DMS153 (cell line): ENCODE results near the gene MPRIP.

Source experiments
- DNase-seq: peaks from one replicate; lab custom pipeline; 2025; lab: John Stamatoyannopoulos, UW

The MPRIP gene

DNA sequence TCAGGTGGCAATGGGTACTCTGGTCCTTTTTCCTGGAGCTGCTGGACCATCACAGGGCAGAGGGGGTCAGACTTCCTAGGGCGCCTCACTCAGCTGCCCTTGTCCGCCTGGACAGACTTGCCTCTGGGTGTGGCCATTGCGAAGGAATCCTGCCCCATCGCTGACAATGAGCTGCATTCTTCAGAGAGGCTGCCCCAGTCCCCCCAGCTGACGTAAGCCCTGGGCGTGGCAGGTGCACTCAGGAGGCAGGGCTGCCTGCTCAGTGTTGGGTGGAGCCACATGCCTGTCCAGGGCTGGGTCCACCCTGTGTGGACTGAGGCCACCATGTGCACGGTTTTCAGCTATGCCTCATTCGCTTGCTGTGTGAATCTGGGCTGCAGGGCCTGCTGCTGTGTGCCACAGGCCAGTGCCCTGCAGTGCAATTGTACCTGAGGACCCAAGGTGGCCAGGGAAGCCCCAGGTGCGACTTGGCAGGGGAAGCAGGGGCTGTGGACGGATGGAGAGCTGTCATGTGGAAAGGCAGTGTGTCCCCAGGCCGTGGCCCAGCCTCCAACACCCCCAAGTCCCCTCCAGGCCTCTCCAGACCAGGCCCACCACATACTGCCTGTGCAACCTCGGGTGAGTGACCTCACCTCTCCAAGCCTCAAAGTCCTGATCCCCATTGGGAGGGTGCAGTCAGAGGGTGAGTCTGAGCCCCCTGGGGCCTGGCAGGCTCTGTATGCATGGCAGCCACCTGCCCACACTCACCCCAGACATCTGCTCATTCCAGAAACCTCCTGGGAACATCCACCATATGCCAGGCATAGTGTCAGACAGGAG, 14.0 kb upstream of the MPRIP start:
- no peak for DNase-seq

DNA sequence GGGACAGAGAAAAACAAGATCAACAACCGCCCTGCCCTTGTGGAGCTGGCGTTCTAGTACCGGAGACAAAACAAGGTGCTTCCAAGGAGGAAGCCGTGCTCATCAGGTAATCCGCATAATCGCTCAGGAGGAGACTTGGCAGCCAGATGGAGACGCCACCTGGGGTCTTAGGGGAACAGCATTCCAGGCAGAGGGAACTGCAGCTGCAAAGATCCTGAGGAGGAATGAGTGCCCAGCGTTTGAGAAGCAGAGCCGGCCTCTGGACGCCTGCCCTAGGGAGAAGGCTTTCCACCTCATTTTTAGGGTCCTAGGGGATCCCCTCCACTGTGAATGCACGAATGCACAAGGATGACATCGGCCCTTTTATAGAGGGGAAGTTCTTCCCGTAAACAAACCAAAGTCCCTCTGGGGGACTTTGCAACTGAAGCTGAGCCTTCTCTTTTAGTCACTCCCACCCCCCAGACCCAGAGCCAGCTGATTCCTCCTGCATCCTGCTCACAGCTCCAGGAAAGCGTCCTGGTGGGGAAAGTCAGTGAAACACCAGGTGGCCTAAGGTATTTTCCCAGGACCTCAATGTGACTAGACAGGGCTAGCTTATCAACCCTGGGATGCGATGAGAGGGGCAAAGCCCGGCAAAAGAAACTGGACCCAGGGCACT, 13.2 kb upstream of the MPRIP start:
- DNase-seq = no peak

DNA sequence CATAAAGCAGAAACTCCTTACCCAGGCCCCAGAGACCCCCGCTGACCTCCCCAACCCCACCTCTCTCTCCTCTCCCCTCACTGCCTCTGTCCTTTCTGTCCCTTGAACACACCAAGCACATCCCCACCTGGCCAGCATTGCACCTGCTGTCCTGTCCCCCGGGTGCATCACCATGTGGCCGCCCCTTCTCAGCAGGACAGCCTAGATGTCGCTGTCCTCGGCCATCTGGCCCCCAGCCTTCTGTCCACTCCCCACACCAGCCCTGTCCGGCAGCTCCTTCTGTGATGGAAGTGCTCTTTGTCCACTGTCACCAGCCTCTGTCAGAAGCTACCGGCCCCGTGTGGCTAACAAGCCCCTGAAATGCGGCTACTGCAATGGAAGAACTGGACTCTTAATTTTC, 12.3 kb upstream of the MPRIP start:
- DNase-seq = no peak

DNA sequence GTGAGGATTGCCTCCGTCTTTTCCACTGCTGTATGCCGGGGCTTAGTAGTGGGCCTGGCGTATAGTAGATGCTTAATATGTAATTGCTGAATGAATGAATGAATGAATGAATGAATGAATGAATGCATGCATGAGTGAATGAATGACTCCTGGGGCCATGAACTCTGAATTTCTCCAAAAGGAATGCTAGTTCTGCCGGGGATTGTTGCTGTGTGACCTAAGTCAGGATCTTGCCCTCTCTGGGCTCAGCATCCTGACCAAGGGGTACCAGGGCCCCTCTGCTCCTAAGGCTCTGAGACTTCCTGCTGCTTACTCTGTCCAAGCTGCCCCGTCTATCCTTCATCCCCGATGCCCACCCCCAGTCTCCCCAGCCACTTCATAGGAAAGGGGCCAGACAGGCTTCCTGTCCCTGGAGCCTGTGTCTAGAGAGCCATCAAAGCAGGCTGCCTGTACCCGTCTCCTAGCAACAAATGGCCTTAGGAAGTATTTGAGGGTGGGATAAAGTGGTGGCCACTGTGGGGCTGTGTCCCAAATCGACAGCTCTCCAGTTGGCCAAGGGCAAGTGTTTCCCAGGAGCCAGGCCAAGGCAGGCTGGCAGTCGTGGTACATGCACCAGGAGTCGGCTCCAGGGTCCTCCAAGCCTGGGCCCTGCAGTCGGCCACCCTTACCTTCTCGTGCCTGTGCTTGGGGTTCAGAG, 11.6 kb upstream of the MPRIP start:
- DNase-seq = no peak

DNA sequence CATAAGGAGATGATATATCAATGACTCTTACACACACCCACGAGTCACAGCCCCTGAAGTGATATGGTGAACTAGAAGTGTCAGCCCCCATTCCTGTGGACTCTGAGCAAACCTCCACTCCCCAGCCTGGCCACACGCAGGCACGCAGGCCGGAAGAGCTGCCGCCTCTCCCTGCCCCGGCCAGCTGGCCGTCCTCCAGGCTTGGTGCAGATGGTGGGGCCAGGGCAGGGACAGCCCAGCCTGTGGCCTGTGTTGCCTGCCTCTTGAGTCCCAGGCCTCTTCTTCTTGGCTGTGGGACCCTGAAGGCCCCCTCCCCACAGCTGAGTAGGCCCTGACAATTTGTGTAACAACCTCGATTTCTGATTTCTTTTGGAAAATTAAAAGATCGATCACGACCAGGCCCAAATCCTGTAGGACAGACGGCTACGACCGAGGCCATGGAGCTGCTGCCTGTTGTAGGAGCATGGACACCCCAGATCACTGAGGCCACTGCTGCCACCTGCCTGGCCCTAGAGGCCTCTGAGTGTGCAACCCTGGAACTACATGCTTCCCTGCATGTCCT, 10.0 kb upstream of the MPRIP start:
- no peak for DNase-seq

DNA sequence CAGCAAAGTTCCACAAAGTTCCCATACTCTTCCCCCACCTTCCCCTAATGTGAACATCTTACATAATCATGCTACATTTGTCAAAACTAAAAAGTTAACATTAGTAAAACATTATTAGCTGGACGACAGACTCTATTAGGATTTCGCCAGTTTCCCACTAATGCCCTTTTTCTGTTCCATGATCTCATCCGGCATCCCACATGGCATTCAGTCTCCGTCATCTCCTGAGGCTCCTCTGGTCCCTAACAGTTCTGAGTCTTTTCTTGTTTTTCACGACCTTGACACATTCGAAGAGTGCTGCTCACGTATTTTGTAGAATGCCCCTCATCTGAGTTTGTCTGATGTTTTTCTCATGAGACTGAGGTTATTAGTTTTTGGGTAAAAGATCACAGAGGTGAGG, 8.8 kb upstream of the MPRIP start:
- no peak for DNase-seq

DNA sequence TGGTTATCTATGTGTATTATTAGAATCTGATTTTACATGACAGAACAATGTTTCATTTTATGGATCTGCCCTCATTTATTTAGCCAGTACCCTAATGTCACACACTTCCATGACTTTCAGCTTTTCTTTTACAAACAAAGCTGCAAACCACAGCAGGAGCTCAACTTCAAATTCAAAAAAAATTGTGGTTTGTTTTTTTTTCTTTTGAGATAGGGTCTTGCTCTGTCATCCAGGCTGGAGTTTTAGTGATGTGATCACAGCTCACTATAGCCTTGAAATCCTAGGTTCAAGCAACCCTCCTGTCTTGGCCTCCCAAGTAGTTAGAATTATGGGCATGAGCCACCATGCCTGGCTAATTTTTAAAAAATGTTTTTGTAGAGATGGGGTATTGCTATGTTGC, 8.2 kb upstream of the MPRIP start:
- no peak for DNase-seq

DNA sequence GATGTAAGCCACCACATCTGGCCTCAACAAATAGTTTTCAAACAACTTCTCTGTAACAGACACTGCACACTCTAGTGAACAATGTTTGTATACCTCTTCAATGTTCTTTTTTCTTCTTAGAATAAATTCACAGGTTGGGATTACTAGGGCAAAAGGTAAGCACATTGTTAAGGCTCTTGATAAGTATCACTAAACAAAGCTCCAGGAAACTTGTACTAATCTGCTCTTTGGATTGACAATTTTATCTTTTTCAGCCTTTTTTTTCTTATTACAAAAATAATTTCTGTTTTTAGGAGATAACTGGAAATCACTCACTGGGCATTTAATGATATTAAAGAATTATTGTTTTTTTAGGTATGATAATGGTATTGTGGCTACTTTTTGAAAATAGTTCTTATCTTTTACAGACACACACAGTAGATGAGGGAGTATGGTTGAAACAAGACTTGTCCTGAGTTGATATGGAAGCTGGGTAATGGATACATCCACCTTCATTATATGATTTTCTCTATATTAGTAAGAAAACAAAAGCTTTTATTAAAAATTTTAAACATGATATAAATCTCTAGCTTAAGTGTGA, 7.7 kb upstream of the MPRIP start:
- DNase-seq = no peak

DNA sequence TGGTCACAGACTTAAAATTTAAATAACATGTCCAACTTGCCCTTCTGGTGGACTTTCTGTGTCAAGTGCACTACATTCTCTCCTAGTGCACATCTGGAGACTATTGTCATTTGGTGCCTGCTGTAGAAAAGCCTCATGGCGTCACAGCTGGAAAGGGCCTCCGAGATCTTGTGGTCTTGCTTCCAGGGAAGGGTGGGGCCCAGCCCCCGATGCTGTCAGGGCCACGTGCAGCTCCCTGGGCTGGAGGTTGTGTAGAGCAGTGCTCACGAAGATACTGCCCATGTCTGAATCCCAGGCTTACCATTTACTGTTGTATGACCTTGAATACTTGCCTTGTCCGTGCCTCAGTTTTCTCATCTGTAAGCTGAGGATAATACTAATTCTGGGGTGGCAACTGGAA, 6.8 kb upstream of the MPRIP start:
- no peak for DNase-seq

DNA sequence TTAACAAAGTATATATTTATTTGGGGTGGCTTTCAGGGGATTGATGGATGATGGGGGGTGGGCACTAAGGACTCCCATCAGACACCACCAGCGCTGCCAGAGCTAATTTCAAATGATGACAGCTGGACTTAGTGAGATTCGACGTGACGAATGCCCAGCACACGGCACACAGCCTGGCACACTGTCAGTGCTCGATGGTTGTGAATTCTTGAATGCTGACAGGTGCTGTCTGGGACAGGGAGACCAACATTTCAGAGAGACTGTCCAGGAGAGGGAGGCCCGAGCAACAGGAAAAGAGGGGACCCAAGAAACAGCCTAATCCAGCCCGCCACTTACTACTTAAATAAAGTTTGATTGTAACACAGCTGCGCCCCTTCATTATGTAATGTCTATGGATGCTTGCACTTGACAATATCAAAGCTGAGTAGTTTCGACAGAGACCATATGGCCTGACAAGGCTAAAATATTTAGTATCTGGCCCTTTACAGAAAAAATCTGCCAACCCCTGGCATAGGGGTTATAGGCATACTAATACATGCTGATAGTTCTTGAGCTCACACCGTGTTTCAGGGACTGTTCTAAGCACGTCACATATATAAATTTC, 6.2 kb upstream of the MPRIP start:
- DNase-seq = no peak

DNA sequence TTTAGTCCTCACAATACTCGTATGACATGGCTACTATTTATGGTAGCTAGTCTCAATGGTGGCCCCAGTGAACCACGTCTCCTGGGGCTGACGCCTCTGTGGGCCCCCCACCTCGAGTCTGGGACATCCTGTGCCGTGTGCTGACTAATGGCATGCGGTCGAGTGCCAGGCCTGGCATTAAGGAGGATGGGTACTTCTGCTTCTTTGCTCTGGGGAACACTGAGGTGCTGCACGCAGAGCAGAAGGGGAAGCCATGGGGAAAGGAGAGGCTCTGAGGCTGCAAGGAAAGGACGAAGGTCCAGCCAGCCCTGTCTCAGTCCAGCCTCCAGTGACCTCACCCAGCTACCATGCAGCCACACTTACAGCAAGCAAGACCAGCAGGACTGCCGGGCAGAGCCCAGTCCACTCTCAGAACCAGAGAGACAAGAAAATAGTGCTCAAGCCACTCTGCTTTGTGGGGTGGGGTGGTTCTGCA, 5.7 kb upstream of the MPRIP start:
- DNase-seq = no peak

DNA sequence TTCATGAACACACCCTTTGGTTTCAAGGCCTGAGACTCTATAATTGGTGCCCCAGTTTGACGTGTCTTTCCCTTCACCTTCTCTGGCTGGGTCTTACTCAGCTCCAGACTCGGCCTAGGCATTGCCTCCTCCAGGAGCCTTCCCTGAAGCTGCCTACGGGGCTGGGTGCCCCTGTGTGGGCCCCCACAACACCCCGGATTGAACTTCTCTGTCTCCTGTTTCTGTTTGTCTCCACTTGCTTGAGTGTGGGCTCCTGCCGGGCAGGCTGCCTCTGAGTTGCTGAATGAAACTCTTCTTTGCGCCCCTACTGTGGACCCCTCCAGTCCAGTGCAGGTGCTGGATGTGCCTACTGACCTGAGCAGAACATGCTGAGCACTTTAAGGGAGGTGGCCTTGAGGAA, 2.3 kb upstream of the MPRIP start:
- no peak for DNase-seq

DNA sequence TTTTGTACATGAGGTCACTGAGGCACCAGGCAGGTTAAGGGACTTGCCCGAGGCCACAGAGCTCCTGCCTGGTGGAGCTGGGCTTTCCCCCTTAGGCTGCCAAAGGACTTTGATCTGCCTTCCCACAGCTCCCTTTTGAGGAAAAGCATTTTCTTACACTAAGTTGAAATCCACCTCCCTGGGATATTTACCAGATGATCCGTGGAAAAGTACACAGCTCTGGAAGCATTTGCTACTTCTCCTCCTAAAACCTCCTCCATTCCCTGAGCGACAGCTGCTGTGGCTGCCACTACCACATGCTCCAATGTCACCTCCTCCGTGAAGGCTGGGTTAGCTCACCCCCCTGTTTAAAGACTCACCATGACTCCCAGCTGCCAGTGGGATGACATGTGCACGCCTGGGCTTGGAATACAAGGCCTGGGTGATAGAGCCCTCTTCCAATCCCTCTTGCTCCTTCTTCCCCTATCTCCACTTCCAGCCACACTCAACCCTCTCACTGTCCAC, 1.2 kb upstream of the MPRIP start:
- no peak for DNase-seq

DNA sequence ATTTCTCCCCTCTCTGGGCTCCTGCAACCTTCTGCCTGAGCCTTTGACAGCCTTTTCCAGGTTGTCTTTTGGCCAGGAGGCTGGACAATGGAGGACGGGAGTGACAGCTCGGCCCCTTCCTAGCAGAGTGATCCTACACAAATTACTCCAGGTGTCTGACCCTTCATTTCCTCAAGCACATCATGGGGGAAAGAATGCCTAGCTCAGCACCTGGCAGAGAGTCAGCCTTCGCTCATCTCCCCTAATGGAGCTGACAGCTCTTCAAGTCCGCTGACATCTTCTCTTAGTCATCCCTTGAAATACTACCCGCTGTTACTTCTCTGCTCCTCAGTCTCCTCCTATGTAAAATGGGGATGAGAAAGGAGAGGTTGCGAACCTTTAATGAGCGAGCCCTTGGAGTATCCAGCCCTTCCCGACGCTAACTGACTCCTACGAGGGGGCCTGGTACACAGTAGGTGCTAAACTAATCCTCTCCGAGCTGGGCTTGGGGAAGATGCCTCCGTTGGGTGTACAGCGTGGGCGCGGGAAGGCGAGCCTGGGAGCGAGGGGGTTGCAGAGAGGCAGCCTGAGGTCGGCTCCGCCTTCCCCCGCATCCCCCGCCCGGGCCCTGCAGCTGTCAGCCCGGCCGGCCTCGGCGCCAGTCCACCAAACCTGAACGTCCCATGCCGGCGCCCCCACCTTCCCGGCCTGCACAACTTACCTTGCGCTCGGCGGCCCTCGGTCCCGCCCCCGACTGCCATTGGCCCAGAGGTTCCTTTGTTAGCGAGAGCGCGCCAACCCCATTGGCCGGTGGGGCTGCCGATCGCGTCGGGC, 480 bp upstream of the MPRIP start:
- DNase-seq = peak; percentile 73

DNA sequence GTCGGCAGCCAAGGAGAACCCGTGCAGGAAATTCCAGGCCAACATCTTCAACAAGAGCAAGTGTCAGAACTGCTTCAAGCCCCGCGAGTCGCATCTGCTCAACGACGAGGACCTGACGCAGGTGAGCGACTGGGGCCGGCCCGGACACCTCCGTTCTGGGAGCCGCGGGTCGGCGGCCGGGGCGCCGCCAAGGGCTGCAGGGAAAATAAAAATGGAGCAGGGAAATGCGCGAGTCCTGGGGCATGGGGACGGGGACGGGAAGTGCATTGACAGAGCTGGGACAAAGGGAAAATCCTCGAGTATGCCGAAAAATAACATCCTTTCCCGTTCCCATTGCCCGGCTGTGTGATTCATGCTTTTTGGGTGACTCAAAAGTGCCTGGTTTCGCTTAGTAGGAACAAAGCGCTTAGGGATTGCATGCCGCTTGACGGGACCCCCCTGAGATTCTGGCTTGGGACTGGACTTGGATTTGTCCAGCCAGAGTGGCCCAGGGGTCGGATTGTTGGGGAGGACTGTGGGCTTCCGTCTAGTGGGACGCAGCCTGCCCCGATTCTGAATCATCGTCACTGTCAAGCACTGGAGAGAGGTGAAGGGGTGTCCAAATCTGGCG, 699 bp downstream of the MPRIP start:
- DNase-seq = no peak

DNA sequence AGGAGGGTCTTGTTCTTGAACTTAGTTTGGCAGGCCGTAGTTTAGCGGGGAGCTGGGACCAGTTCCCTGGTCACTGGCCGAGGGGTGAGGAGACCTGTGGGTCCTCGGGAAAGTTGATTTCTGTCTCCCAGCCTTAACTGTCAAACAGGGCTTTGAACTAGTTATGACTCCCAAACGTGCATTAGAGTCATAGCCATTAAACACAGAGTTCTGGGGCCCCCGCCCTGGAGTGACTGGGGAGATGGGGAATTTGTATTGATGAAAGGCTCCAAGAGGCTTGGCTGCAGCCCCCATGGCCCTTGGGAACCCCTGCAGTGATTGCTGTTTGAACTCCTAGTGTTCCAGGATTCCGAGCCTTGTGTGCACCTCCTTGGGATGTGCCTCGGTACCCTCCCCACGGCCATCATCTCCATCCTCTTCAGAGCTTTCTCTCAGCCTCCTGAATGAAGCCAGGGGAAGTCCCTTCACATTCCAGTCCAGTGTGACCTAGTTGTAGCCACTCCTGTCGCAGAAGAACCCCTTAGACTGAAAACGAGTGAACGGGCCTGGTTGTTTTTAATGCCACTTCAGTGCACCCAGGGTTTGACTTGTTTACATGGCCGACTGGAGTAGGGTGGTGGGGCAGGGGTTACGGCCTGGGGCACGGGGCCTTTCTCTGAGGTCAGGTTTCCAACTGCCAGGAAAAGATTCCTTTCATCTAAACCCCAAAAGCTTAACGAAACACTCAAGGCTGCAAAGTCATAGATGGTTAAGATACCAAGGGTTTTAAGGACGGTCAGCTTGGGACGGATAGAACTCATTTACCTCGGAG, 1.4 kb downstream of the MPRIP start:
- no peak for DNase-seq

DNA sequence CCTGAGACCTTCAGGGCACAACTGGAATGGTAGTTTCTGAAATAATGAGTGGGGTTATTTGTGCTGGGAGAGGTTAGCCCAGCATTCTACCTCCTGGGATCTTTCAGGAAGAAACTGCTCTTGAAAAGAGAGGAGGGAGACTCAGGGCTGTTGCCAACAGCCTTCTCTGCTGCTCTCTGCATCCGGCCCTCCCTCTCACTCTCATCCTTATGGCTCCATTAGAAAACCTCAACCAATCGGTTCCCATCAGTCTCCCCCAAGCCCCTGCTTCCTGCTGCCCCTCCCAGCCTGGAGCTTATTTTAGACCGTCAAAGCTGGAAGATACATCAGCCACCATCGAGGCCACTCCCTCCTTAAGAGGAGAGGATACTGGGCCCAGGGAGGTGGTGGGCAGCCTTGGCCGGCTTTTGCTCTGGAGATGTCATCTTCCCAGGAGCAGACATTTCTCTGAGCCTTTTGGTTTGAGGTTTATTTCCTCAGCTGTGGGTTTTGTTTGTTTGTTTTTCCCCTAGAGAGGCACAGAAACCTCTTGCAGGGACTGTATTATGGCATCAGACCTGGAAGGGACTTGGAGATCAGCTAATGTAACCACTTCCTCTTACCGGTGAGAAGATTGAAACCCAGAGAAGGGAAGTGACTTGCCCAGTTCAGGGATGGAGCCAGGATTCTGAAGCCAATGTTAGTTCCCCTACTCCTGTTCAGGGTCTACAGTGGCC, 2.7 kb downstream of the MPRIP start:
- peak; percentile 37 for DNase-seq

DNA sequence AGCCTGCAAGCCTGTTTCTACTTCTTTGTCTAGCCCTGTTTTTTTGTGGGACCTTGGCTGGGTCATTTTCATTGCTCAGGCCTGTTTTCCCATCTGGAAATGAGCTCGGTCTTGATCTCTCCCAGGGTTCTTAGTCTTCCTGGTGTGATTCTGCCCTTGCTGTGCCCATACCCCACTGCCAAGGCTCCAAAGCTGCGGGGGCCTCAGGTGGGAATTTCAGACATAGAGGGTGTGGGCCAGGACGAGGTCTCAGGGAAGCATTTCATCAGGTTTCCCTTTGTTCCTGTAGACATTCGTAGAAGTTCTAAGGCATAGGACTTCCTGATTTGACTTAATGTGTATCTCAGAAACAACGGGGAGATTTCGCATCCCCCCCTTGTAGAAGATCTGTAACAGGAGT, 5.8 kb downstream of the MPRIP start:
- DNase-seq = no peak
